Purkinje cell (primary cell): ENCODE measurements around the gene ZNF836. TPM values are rescaled to one million over a fixed set of nuclear protein-coding genes. Genes with fewer than 3 reads are reported as not detected.

Source experiments
- polyA plus RNA-seq: library from polyadenylated mRNA; unstranded; fragments of >200 nt; fragmentation: Nextera tagmentation; gene quantifications from 2 replicates; pipeline ENCODE4 v1.2.1, GENCODE V29; 2014

Gene ZNF836
- polyA plus RNA-seq: 12.4 and 18.1 TPM in 2 replicates

DNA sequence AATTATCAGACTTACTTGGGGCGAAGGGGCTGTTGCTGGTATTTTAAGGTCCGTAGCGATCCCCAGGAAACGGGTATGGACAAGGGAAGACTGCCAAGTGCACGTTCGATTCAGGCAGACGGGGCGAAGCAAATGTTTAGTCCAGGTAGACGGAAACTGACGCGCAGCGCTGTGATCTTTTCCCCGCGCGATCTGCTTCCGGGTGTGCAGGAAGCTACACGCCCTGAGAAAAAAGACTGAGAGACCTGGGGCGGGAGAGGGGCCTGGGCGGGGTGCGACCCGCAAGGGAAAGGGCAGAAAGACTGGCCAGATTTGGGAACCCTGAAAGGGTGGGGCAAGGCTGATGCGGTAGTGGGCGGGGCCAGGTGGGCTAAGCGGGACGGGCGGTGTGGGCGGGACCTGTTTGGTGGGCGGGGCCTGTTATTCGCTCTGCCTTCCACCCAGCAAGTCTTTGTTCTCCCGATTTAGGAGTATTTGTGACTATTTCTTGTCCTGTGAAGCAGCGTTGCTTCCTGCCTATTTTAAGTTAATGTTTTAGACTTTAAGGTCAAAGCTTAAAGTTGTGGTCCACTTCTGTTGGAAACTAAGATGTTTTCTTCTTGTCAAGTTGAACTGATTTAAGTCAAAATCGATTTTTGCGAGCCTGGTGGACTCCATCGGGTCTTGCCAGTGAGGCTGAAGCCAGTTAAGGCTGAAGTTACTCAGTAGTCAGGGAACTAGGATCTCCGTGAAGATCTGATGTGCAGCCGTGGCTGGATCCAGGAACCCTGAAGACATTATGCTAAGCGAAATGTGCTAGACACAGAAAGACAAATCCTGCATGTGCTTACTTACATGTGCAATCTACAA is at the start of gene ZNF836:
Gene ZNF836, minus strand, starts transcription at position 301 of the 849 bp plus-strand sequence. CDS start 3,549 bp downstream, outside the sequence.

DNA sequence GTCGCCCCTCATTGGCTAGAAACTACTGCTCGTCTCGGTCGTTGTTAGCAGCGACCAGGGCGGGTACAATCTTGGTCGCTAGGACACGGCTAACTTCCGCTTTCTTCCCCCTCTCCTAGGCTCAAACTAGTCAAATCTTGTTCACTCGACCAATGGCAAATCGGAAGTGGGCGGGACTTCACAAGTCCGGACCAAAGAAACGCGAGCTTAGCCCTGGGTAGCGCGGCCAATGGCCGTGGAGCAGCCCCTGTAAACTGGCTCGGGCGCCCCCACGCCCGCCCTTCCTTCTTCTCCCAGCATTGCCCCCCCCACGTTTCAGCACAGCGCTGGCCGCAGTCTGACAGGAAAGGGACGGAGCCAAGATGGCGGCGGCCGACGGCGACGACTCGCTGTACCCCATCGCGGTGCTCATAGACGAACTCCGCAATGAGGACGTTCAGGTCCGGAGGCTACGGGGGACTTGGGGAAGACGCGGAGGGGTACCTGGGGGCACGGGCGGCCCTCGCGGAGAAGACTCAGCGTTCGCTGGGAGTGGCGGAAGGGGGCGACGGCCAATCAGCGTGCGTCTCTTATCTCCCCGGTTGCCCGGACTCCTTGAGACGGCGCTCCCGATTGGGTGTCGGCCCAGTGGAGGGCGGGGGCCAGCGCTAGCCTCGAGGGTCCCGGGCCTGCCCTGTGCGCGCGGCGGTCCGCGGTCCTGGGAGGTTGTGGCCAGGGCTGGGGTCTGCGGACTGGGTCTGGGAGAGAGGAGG is 18.5 kb upstream of the ZNF836 start, which contains the start of gene PPP2R1A:
Gene PPP2R1A, plus strand, starts transcription at position 318 of the 752 bp plus-strand sequence. Its CDS starts 45 bp downstream, at position 363.

DNA sequence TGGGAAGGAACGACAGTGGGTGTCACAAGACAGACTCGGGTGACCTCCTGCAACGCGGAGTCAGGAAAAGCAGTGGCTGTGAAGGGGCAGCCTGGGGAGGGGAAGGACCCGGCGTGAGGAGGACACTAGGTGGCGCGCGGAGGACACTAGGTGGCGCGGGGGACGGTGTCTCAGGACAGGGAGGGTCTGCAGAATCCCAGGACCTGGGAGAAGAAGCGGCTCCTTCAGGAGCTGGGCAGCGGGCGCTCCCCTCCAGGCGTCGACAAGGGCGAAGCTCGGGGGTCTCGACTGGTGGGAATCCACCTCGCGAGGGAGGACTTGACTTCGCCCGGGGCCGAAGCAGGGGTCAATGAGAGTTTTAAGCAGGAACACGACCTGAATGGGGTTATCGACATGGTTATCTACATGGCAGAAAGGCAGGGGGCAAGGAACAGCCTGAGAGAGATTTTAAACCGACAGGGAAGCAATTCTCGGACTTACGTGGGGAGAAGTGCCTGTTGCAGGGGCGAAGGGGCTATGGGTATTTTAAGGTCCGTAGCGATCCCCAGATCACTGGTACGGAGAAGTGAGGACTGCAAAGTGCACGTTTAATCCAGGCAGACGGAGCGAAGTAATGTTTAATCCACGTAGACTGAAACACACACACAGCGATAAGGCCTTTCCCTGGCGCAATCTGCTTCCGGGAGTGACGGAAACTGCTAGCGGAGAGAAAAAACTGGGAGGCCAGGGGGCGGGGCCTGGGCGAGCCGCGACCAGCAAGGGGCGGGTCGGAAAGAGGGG is 32.0 kb downstream of the ZNF836 start, which contains the start of gene ZNF616:
Gene ZNF616, minus strand, starts transcription at position 687 of the 780 bp plus-strand sequence. CDS start 9,426 bp downstream, outside the sequence.

Other genes starting within 250 kb of the ZNF836 start
- 5.2 and 6.9 TPM in 2 replicates for gene ZNF613, start 244.1 kb downstream of the ZNF836 start, polyA plus RNA-seq
- 3.0 and 21.1 TPM in 2 replicates for gene ZNF350, start 184.8 kb downstream of the ZNF836 start, polyA plus RNA-seq
- gene ZNF615, start 163.4 kb downstream of the ZNF836 start, polyA plus RNA-seq: 7.7 and 9.0 TPM in 2 replicates
- 1.5 and 5.6 TPM in 2 replicates for gene ZNF614, start 143.2 kb downstream of the ZNF836 start, polyA plus RNA-seq
- gene ZNF432, start 122.8 kb downstream of the ZNF836 start, polyA plus RNA-seq: 2.0 and 2.8 TPM in 2 replicates
- 6.1 and 9.7 TPM in 2 replicates for gene ZNF841, start 75.9 kb downstream of the ZNF836 start, polyA plus RNA-seq
- 3.1 and 8.1 TPM in 2 replicates for gene ZNF616, start 31.7 kb downstream of the ZNF836 start, polyA plus RNA-seq
- 326 and 447 TPM in 2 replicates for gene PPP2R1A, start 18.4 kb upstream of the ZNF836 start, polyA plus RNA-seq
- gene ZNF766, start 98.0 kb upstream of the ZNF836 start, polyA plus RNA-seq: 2.4 and 11.6 TPM in 2 replicates
- gene ZNF480, start 125.5 kb upstream of the ZNF836 start, polyA plus RNA-seq: 3.7 and 10.3 TPM in 2 replicates
- gene ZNF610, start 164.6 kb upstream of the ZNF836 start, polyA plus RNA-seq: 11.7 and 17.8 TPM in 2 replicates
- 50.3 and 65.8 TPM in 2 replicates for gene ZNF880, start 198.3 kb upstream of the ZNF836 start, polyA plus RNA-seq
- 16.5 and 41.8 TPM in 2 replicates for gene ZNF528, start 226.2 kb upstream of the ZNF836 start, polyA plus RNA-seq